ENCODE data around the gene PRXL2B.

The PRXL2B gene

GRCh38 chr1:2553871-2554620 is 32.5 kb upstream of the PRXL2B start:
- Histone ChIP-seq H3K27me3 (ENCODE audit: insufficient read depth, low read length, poor library complexity) (no peaks in the 10 kb centered on the region), H4K8ac (ENCODE audit: low read depth, low read length) (no peak overlapping the region), H3K79me1 (ENCODE audit: low read length) (no peaks in the 10 kb centered on the region), H3K4me2 (ENCODE audit: low read length) (no peak overlapping the region), H3K27ac (ENCODE audit: low read depth, low read length) (no peak overlapping the region), H3K9ac (ENCODE audit: low read length) (no peak overlapping the region), H4K5ac (ENCODE audit: low read length) (no peak overlapping the region), H3K36me3 (ENCODE audit: control insufficient read depth, insufficient read depth, low read length) (no peaks in the 10 kb centered on the region), H3K79me2 (ENCODE audit: control insufficient read depth, insufficient read depth, low read length) (no peaks in the 10 kb centered on the region), H3K4ac (ENCODE audit: low read depth, low read length) (no peak overlapping the region), H2AK5ac (ENCODE audit: low read length) (no peak overlapping the region), H3K4me1 (ENCODE audit: control insufficient read depth, low read depth, low read length) (no peaks in the 10 kb centered on the region), H2BK15ac (replicated peaks; ENCODE audit: low read depth) (no peak overlapping the region), H3K23ac (ENCODE audit: low read length) (no peak overlapping the region), H3K18ac (ENCODE audit: low read length) (no peak overlapping the region), H3K56ac (ENCODE audit: low read length) (no peak overlapping the region), H2BK5ac (ENCODE audit: low read length) (no peak overlapping the region), H2BK120ac (ENCODE audit: low read depth, low read length) (no peak overlapping the region), H3K4me3 (ENCODE audit: low read length) (no peak overlapping the region)
- no peak for DNase-seq
- WGBS (ENCODE audit: extremely low coverage, insufficient coverage, low lambda C conversion rate), result no CpG with 5 or more reads among the region's 30 CpGs

- Histone ChIP-seq H3K4ac (ENCODE audit: low read depth, low read length) (no peak overlapping the region), H3K36me3 (ENCODE audit: control insufficient read depth, insufficient read depth, low read length) (no peaks in the 10 kb centered on the region), H4K5ac (ENCODE audit: low read length) (no peak overlapping the region), H2AK5ac (ENCODE audit: low read length) (no peak overlapping the region), H2BK15ac (replicated peaks; ENCODE audit: low read depth) (no peak overlapping the region), H3K18ac (ENCODE audit: low read length) (no peak overlapping the region), H3K4me2 (ENCODE audit: low read length) (no peak overlapping the region), H3K79me2 (ENCODE audit: control insufficient read depth, insufficient read depth, low read length) (no peaks in the 10 kb centered on the region), H4K8ac (ENCODE audit: low read depth, low read length) (no peak overlapping the region), H3K79me1 (ENCODE audit: low read length) (no peaks in the 10 kb centered on the region), H3K27ac (ENCODE audit: low read depth, low read length) (no peak overlapping the region), H3K4me3 (ENCODE audit: low read length) (no peak overlapping the region), H3K4me1 (ENCODE audit: control insufficient read depth, low read depth, low read length) (no peaks in the 10 kb centered on the region), H3K9ac (ENCODE audit: low read length) (no peak overlapping the region), H3K27me3 (ENCODE audit: insufficient read depth, low read length, poor library complexity) (no peaks in the 10 kb centered on the region), H3K23ac (ENCODE audit: low read length) (no peak overlapping the region), H2BK5ac (ENCODE audit: low read length) (no peak overlapping the region), H3K56ac (ENCODE audit: low read length) (no peak overlapping the region), H2BK120ac (ENCODE audit: low read depth, low read length) (no peak overlapping the region)
- peak; percentile 19 for DNase-seq
- no CpG with 5 or more reads among the region's 19 CpGs for WGBS (ENCODE audit: extremely low coverage, insufficient coverage, low lambda C conversion rate)
Measured at GRCh38 chr1:2554621-2555387, 31.8 kb upstream of the PRXL2B start.

GRCh38 chr1:2555634-2556276 is 30.8 kb upstream of the PRXL2B start:
- Histone ChIP-seq H3K4me3 (ENCODE audit: low read length) (no peak overlapping the region), H2BK5ac (ENCODE audit: low read length) (no peak overlapping the region), H3K79me1 (ENCODE audit: low read length) (no peaks in the 10 kb centered on the region), H3K56ac (ENCODE audit: low read length) (peak overlapping the region; percentile 15), H4K8ac (ENCODE audit: low read depth, low read length) (no peak overlapping the region), H3K79me2 (ENCODE audit: control insufficient read depth, insufficient read depth, low read length) (no peaks in the 10 kb centered on the region), H3K4ac (ENCODE audit: low read depth, low read length) (no peak overlapping the region), H3K4me1 (ENCODE audit: control insufficient read depth, low read depth, low read length) (no peaks in the 10 kb centered on the region), H3K27me3 (ENCODE audit: insufficient read depth, low read length, poor library complexity) (no peaks in the 10 kb centered on the region), H2AK5ac (ENCODE audit: low read length) (no peak overlapping the region), H3K36me3 (ENCODE audit: control insufficient read depth, insufficient read depth, low read length) (no peaks in the 10 kb centered on the region), H2BK15ac (replicated peaks; ENCODE audit: low read depth) (no peak overlapping the region), H2BK120ac (ENCODE audit: low read depth, low read length) (no peak overlapping the region), H3K4me2 (ENCODE audit: low read length) (no peak overlapping the region), H3K9ac (ENCODE audit: low read length) (no peak overlapping the region), H4K5ac (ENCODE audit: low read length) (no peak overlapping the region), H3K18ac (ENCODE audit: low read length) (no peak overlapping the region), H3K27ac (ENCODE audit: low read depth, low read length) (no peak overlapping the region), H3K23ac (ENCODE audit: low read length) (no peak overlapping the region)
- DNase-seq, result no peak
- no CpG with 5 or more reads among the region's 26 CpGs for WGBS (ENCODE audit: extremely low coverage, insufficient coverage, low lambda C conversion rate)

- no peak within 1 kb of the TSS for H3K4me3 ChIP-seq (ENCODE audit: low read length)
- no peak within 1 kb of the TSS for H2BK5ac ChIP-seq (ENCODE audit: low read length)
- no peak within 1 kb of the TSS for H4K8ac ChIP-seq (ENCODE audit: low read depth, low read length)
- H2BK15ac ChIP-seq (replicated peaks; ENCODE audit: low read depth), result no peak within 1 kb of the TSS
- peak within 1 kb of the TSS; percentile 15 for H3K56ac ChIP-seq (ENCODE audit: low read length)
- H3K79me2 ChIP-seq (ENCODE audit: control insufficient read depth, insufficient read depth, low read length), result no peaks in the 10 kb centered on the region
- H3K9ac ChIP-seq (ENCODE audit: low read length), result no peak within 1 kb of the TSS
- H3K4ac ChIP-seq (ENCODE audit: low read depth, low read length), result no peak within 1 kb of the TSS
- H3K36me3 ChIP-seq (ENCODE audit: control insufficient read depth, insufficient read depth, low read length), result no peaks in the 10 kb centered on the region
- no peak within 1 kb of the TSS for H3K18ac ChIP-seq (ENCODE audit: low read length)
- DNase-seq, result no peak
- no peaks in the 10 kb centered on the region for H3K4me1 ChIP-seq (ENCODE audit: control insufficient read depth, low read depth, low read length)
- WGBS (ENCODE audit: extremely low coverage, insufficient coverage, low lambda C conversion rate), result no CpG with 5 or more reads among the region's 16 CpGs
- H2AK5ac ChIP-seq (ENCODE audit: low read length), result no peak within 1 kb of the TSS
- H3K4me2 ChIP-seq (ENCODE audit: low read length), result no peak within 1 kb of the TSS
- H3K79me1 ChIP-seq (ENCODE audit: low read length), result no peaks in the 10 kb centered on the region
- no peak within 1 kb of the TSS for H2BK120ac ChIP-seq (ENCODE audit: low read depth, low read length)
- no peak within 1 kb of the TSS for H3K23ac ChIP-seq (ENCODE audit: low read length)
- H4K5ac ChIP-seq (ENCODE audit: low read length), result no peak within 1 kb of the TSS
- H3K27ac ChIP-seq (ENCODE audit: low read depth, low read length), result no peak within 1 kb of the TSS
- H3K27me3 ChIP-seq (ENCODE audit: insufficient read depth, low read length, poor library complexity), result no peaks in the 10 kb centered on the region
Measured at GRCh38 chr1:2556277-2556677, 30.3 kb upstream of the PRXL2B start, which contains the start of gene TNFRSF14. TSS of gene TNFRSF14 (plus strand) at chr1:2556371. CDS start at chr1:2556665, 294 bp downstream.

GRCh38 chr1:2556678-2557481 is 29.7 kb upstream of the PRXL2B start:
- no peak for DNase-seq

More at GRCh38 chr1:2556678-2557481, 29.7 kb upstream of the PRXL2B start:
- no peak overlapping the region for H3K9ac ChIP-seq (ENCODE audit: low read length)
- H3K23ac ChIP-seq (ENCODE audit: low read length), result no peak overlapping the region
- H3K18ac ChIP-seq (ENCODE audit: low read length), result no peak overlapping the region
- H3K4me3 ChIP-seq (ENCODE audit: low read length), result no peak overlapping the region
- no peaks in the 10 kb centered on the region for H3K79me1 ChIP-seq (ENCODE audit: low read length)
- H2BK5ac ChIP-seq (ENCODE audit: low read length), result no peak overlapping the region
- no peak overlapping the region for H2BK120ac ChIP-seq (ENCODE audit: low read depth, low read length)
- H3K56ac ChIP-seq (ENCODE audit: low read length), result no peak overlapping the region
- H3K27ac ChIP-seq (ENCODE audit: low read depth, low read length), result no peak overlapping the region
- H3K79me2 ChIP-seq (ENCODE audit: control insufficient read depth, insufficient read depth, low read length), result no peaks in the 10 kb centered on the region
- H3K36me3 ChIP-seq (ENCODE audit: control insufficient read depth, insufficient read depth, low read length), result no peaks in the 10 kb centered on the region
- no peak overlapping the region for H4K5ac ChIP-seq (ENCODE audit: low read length)
- H3K4me2 ChIP-seq (ENCODE audit: low read length), result no peak overlapping the region
- H3K27me3 ChIP-seq (ENCODE audit: insufficient read depth, low read length, poor library complexity), result no peaks in the 10 kb centered on the region
- H4K8ac ChIP-seq (ENCODE audit: low read depth, low read length), result no peak overlapping the region
- H3K4ac ChIP-seq (ENCODE audit: low read depth, low read length), result no peak overlapping the region
- no peaks in the 10 kb centered on the region for H3K4me1 ChIP-seq (ENCODE audit: control insufficient read depth, low read depth, low read length)
- no peak overlapping the region for H2BK15ac ChIP-seq (replicated peaks; ENCODE audit: low read depth)
- WGBS (ENCODE audit: extremely low coverage, insufficient coverage, low lambda C conversion rate), result no CpG with 5 or more reads among the region's 24 CpGs
- no peak overlapping the region for H2AK5ac ChIP-seq (ENCODE audit: low read length)
